ENCODE data around the gene CCNK.

DNA sequence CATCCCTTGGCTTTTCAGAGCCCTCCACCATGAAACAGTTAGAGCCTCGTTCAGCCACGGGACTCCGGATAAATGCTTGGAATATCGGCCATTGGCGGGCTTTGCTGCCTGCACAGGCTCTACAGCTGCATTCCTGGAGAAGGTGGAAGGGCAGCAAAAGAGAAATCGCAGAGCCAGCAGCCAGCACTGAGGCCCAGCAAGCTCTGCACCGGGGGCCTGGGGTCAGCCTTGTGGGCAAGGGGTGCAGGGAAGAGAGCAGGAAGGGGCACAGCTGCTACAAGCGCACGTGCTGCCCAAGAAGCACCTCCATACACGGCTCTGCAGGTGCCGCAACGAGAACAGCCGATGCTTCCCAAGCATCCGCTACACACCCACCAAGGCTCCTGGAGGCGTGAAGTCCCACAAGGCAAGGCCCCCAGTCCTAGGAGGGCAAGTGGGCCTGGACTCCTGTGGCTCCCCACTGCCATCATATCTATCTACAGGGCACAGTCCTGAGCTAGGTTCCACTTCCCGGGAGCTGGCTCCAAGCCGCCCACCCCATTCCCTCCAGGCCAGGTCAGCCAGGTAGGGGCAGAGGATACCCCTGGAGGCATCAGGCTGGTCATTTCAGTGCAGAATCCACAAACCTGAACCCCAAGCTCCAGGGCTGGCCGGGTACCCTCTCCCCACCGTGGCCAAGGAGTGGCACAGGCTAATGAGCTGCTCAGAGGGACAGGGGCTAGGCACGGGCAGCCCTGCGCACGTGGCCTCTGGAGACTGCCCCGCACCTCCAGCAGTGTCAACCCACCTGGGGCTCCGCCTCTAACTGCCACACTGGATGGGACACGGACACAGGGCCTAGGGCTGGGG, 40.2 kb downstream of the CCNK start:
- TF ChIP-seq, protein P1, sequence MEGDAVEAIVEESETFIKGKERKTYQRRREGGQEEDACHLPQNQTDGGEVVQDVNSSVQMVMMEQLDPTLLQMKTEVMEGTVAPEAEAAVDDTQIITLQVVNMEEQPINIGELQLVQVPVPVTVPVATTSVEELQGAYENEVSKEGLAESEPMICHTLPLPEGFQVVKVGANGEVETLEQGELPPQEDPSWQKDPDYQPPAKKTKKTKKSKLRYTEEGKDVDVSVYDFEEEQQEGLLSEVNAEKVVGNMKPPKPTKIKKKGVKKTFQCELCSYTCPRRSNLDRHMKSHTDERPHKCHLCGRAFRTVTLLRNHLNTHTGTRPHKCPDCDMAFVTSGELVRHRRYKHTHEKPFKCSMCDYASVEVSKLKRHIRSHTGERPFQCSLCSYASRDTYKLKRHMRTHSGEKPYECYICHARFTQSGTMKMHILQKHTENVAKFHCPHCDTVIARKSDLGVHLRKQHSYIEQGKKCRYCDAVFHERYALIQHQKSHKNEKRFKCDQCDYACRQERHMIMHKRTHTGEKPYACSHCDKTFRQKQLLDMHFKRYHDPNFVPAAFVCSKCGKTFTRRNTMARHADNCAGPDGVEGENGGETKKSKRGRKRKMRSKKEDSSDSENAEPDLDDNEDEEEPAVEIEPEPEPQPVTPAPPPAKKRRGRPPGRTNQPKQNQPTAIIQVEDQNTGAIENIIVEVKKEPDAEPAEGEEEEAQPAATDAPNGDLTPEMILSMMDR (conservative IDR thresholded peaks at IDR 0.05; ENCODE audit: low read length): no peak
- no peak for TF ChIP-seq EZH2phosphoT487 (IDR thresholded peaks at IDR 0.05; ENCODE audit: borderline replicate concordance)

Measured in Loucy (cell line).